ENCODE measurements around the gene SLC13A3. TPM values are rescaled to one million over a fixed set of nuclear protein-coding genes. Genes with fewer than 3 reads are reported as not detected.

SLC13A3 gene
- total RNA-seq, 1 experiment from 2014 or later, result not detected

DNA sequence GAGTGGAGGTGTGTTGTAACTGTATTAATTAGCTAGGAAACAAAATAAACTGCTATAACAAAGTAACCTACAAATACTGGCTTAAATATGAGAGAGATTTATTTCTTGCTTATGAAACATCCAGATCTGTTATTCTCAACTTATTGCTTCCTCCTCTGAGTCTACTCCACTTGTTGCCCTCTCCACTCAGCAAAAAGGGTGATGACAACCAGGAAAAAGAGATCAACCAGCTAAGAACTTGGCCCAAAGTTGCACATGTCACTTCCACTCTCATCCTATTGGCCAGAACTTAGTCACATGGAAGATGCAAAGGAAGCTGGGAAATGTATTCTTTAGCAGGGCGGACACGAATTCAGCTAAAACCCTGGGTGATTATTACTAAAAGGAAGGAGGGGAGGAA lies 43.2 kb upstream of the SLC13A3 start:
- CTCF ChIA-PET, result interaction anchor here (1.1 to 1.3 kb wide), 2 partner anchors 9 to 58 kb away, joined by 3 to 5 read pairs; no protein-coding TSS in a partner anchor
- BruUV-seq (replicated peaks), result no TSS peak
- no peak overlapping the region for H3K27ac Mint-ChIP-seq (ENCODE audit: unreplicated experiment)
- no peaks in the 10 kb centered on the region for H3K27me3 Mint-ChIP-seq (ENCODE audit: unreplicated experiment)
- no peak for TF ChIP-seq CTCF (IDR thresholded peaks at IDR 0.05; ENCODE audit: unreplicated experiment)
- intact Hi-C loops (cut with micrococcal nuclease; ENCODE audit: unreplicated experiment), result no loop called here
- H3K36me3 Mint-ChIP-seq (ENCODE audit: insufficient read depth, unreplicated experiment), result peaks cover 5% of the 10 kb centered on the region
- no peaks in the 10 kb centered on the region for H3K4me1 Mint-ChIP-seq (ENCODE audit: low read depth, unreplicated experiment)
- H3K9me3 Mint-ChIP-seq (ENCODE audit: low read depth, unreplicated experiment), result peaks cover 7% of the 10 kb centered on the region
- peak; percentile 46 for DNase-seq
- no peak overlapping the region for H3K4me3 Mint-ChIP-seq (ENCODE audit: low read depth, unreplicated experiment)

DNA sequence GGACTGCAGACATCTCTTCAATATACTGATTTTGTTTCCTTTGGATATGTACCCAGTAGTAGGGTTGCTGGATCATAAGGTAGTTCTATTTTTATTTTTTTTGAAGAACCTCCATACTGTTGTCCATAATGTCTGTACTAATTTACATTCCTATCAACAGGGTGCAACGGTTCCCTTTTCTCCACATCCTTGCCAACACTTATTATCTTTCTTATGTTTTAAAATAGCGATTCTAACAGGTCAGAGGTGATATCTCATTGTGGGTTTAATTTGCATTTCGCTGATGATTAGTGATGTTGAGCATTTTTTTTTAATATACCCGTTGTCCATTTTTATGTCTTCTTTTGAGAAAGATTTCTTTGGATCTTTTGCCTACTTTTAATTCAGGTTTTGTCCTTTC lies 39.9 kb upstream of the SLC13A3 start:
- Mint-ChIP-seq H3K27ac (ENCODE audit: unreplicated experiment) (no peak overlapping the region), H3K4me3 (ENCODE audit: low read depth, unreplicated experiment) (no peak overlapping the region), H3K9me3 (ENCODE audit: low read depth, unreplicated experiment) (peaks cover 7% of the 10 kb centered on the region), H3K27me3 (ENCODE audit: unreplicated experiment) (no peaks in the 10 kb centered on the region), H3K36me3 (ENCODE audit: insufficient read depth, unreplicated experiment) (peaks cover 26% of the 10 kb centered on the region), H3K4me1 (ENCODE audit: low read depth, unreplicated experiment) (no peaks in the 10 kb centered on the region)
- no TSS peak for BruUV-seq (replicated peaks)
- TF ChIP-seq CTCF (IDR thresholded peaks at IDR 0.05; ENCODE audit: unreplicated experiment), result no peak
- intact Hi-C loops (cut with micrococcal nuclease; ENCODE audit: unreplicated experiment), result no loop called here
- CTCF ChIA-PET, result no interaction called here
- no peak for DNase-seq

DNA sequence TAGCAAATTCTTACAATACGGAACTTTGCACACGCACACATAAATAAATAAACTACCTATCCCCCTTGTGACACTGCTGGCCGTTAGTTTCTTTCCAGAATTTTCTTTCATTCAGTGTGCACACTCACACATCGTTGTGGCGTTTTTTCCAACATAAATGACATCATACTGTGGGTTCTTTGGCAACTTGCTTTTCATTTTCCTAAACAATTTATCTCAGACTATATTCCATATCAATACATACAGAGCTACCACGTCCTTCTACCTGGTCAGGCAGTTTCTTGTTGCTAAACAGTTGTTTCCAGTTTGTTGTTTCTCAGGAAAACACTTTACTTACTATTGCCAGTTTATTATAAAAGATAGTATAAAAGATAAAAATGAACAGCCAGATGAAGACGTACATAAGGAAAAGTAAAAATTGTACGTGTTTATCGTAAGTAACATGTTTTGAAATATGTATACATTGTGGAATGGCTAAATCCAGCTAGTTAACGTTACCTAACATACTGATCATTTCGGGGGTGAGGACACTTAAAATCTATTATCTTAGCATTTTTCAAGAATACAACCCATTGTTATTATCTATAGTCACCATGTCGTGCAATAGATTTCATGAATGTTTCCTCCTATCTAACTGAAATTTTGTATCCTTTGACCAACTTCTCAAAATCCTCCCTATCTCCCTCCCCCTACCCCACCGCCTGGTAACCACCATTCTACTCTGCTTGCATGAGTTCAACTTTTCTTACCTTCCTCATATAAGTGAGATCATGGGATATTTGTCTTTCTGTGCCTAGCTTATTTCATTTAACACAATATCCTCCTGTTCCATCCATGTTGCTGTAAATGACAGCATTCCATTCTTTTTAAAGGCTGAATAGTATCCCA lies 39.2 kb upstream of the SLC13A3 start:
- BruUV-seq (replicated peaks), result no TSS peak
- peaks cover 7% of the 10 kb centered on the region for H3K9me3 Mint-ChIP-seq (ENCODE audit: low read depth, unreplicated experiment)
- CTCF ChIA-PET, result interaction anchor here (0.6 to 1.8 kb wide), 6 partner anchors 14 to 1117 kb away, joined by 3 to 9 read pairs (median 4); no protein-coding TSS in a partner anchor

GRCh38 chr20:46689754-46690085 lies 38.5 kb upstream of the SLC13A3 start:
- Mint-ChIP-seq H3K4me3 (ENCODE audit: low read depth, unreplicated experiment) (peak overlapping the region; percentile 77), H3K36me3 (ENCODE audit: insufficient read depth, unreplicated experiment) (peaks cover 30% of the 10 kb centered on the region), H3K27me3 (ENCODE audit: unreplicated experiment) (no peaks in the 10 kb centered on the region), H3K27ac (ENCODE audit: unreplicated experiment) (peak overlapping the region; percentile 69), H3K4me1 (ENCODE audit: low read depth, unreplicated experiment) (no peaks in the 10 kb centered on the region), H3K9me3 (ENCODE audit: low read depth, unreplicated experiment) (peaks cover 7% of the 10 kb centered on the region)
- TSS peak; percentile 78 for BruUV-seq (replicated peaks)
- intact Hi-C loops (cut with micrococcal nuclease; ENCODE audit: unreplicated experiment), result no loop called here
- CTCF ChIA-PET, result interaction anchor here (0.6 to 1.8 kb wide), 9 partner anchors 15 to 769 kb away, joined by 3 to 9 read pairs (median 4); no protein-coding TSS in a partner anchor
- TF ChIP-seq CTCF (IDR thresholded peaks at IDR 0.05; ENCODE audit: unreplicated experiment), result no peak
- no peak for DNase-seq

More for the DNA sequence above, 39.2 kb upstream of the SLC13A3 start:
- Mint-ChIP-seq H3K27ac (ENCODE audit: unreplicated experiment) (peak overlapping the region; percentile 69), H3K36me3 (ENCODE audit: insufficient read depth, unreplicated experiment) (peaks cover 30% of the 10 kb centered on the region), H3K27me3 (ENCODE audit: unreplicated experiment) (no peaks in the 10 kb centered on the region), H3K4me3 (ENCODE audit: low read depth, unreplicated experiment) (peak overlapping the region; percentile 77), H3K4me1 (ENCODE audit: low read depth, unreplicated experiment) (no peaks in the 10 kb centered on the region)
- no peak for DNase-seq
- intact Hi-C loops (cut with micrococcal nuclease; ENCODE audit: unreplicated experiment), result no loop called here
- TF ChIP-seq CTCF (IDR thresholded peaks at IDR 0.05; ENCODE audit: unreplicated experiment), result no peak
